ENCODE measurements around the gene MRAP2. TPM values are rescaled to one million over a fixed set of nuclear protein-coding genes. Genes with fewer than 3 reads are reported as not detected.
"Not testable (repeated sequence)": the region's sequence is repeated elsewhere in the genome, so short reads cannot be mapped to it uniquely, and the experiment has no call there.

Gene MRAP2
- polyA plus RNA-seq, 1 donor = 21.4 TPM

GRCh38 chr6:84078335-84078734, 44.8 kb downstream of the MRAP2 start:
- no peak for DNase-seq

DNA sequence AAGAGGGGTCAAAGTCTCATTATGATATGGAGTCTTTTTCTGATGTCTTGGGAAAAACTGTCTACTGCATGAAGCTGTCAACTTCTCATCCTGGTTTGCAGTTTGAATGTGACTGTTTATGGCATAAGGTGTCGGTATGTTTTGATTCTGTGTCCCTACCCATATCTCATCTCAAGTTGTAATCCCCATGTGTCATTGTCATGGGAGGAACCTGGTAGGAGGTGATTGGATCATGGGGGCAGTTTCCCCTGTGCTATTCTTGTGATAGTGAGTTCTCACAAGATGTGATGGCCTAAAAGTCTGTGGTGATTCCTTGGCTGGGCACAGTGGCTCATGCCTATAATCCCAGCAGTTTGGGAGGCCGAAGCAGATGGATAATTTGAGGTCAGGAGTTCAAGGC, 47.6 kb downstream of the MRAP2 start:
- no peak for DNase-seq

- no peak for DNase-seq
These were observed 49.2 kb downstream of the MRAP2 start for GRCh38 chr6:84082689-84083265.

DNA sequence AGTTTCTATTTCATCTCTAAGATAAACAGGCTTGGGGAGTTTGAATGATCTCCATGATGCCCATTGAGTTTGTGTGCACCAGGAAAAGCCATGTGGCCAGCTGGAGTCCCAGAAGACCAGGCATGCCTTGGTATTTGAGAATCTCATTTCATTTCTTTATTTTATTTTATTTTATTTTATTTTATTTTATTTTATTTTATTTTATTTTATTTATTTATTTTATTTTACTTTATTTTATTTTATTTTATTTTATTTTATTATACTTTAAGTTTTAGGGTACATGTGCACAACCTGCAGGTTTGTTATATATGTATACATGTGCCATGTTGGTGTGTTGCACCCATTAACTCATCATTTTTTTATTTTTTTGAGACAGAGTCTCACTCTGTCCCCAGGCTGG, 51.1 kb downstream of the MRAP2 start:
- DNase-seq = not testable (repeated sequence)

GRCh38 chr6:84086056-84086455, 52.5 kb downstream of the MRAP2 start:
- no peak for DNase-seq

DNA sequence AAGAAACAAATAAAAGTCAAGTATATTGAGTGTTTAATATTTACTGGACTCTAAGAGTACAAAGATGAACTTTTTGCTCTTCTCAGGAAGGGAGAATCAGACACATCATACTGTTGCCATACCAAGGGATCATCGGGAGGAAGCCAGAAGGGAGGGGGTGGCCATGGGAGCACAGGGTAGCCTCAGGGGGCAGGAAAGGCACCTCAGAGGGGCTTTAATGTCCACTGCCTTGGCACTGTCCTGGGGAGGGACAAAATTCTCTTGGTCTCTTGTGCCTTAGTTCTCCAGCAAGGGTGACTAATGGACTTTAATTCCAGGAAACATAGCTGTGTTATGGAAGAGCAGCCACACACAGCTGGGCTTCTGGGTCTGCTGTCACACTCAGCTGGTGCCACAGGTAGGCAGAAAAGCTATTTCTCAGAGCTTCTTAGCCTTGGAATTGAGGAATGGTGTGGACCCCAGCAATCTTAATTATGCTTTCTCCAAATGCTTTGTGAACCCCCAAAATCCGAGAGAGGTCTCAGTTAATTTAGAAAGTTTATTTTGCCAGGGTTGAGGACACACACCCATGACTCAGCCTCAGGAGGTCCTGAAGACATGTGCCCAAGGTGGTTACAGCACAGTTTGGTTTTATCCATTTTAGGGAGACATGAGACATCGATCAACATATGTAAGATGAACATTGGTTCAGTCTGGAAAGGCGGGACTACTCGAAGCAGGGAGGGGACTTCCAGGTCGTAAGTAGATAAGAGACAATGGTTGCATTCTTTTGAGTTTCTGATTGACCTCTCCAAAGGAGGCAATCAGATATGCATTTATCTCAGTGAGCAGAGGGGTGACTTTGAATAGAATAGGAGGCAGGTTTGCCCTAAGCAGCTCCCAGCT, 53.2 kb downstream of the MRAP2 start:
- DNase-seq = no peak

GRCh38 chr6:84089081-84089480, 55.5 kb downstream of the MRAP2 start:
- DNase-seq = no peak

DNA sequence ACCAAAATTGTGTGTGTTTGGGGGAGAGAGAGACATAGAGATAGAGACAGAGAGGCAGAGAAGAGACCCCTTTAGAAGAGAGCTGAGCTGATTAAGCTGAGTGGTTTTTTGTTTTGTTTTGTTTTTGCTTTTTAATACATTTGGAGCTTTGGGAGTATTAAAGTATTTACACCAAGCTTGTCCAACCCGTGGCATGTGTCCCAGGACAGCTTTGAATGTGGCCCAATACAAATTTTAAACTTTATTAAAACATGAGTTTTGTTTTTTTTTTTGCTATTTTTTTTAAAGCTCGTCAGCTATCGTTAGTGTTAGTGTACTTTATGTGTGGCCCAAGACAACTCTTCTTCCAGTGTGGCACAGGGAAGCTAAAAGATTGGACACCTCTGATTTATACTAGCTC, 56.0 kb downstream of the MRAP2 start:
- DNase-seq = no peak

DNA sequence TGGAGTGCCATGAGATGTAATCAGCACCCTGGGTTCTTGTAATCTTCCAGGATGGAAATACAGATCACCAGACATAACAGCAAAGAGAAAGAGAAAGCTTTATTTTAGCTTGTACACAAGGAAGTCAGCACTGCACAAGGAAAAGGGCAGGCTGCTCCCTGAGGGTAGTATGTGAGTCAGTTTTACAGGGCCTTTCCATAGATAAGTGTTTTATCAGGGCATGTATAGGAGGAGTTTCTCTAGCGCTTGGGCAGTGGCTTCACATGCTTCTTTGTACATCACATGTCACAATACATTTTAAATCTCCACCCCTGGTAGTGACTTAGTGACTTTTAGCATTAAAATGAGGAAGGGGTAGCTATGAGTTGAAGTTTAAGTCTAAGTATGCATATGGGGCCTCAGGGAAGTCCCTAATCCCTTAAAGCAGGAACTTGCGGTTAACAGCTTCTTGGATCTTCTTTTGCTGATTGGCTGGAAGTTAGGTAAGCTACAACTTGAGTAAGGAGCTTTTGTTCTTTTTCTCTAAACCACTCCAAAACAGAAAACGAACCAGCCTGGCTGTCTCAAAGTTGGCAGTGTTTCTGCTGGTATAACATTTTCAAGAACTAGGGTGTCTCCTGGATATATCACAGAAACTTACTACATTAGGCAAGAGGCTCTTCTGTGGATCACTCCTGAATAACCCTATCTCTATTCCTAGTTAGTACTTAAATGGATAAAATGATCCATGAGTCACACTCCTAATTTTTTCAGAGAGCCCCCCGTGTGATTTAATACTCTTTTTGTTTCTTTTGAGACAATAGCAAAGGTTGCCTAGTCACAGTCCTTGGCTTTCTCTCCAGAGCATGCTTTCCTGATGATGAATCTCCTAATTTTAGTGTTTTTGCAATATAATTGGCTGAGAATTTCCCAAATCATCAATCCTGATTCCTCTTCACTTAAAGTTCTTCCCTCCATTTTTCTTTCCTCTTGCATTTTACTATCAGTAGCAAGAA, 60.2 kb downstream of the MRAP2 start:
- no peak for DNase-seq

GRCh38 chr6:84095156-84095555, 61.6 kb downstream of the MRAP2 start:
- no peak for DNase-seq

DNA sequence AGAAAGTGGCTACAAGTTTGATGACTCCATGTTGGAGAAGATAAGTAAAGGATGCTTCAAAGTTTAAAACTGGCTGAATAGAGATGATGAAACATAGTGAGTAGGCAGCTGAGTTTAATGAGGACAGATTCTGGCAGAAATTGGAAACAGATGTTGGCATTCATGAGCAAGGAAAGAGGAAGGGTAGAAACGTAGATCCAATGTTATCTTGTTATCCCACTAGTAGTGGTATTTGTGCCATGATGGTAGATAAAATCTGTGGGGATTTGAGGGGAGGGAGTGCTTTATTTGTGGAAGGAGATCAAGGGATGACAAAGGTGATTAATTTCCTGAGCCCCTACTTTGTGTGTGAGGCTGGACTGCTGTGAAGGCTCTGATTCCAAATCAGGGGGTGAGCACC, 69.5 kb downstream of the MRAP2 start:
- no peak for DNase-seq

DNA sequence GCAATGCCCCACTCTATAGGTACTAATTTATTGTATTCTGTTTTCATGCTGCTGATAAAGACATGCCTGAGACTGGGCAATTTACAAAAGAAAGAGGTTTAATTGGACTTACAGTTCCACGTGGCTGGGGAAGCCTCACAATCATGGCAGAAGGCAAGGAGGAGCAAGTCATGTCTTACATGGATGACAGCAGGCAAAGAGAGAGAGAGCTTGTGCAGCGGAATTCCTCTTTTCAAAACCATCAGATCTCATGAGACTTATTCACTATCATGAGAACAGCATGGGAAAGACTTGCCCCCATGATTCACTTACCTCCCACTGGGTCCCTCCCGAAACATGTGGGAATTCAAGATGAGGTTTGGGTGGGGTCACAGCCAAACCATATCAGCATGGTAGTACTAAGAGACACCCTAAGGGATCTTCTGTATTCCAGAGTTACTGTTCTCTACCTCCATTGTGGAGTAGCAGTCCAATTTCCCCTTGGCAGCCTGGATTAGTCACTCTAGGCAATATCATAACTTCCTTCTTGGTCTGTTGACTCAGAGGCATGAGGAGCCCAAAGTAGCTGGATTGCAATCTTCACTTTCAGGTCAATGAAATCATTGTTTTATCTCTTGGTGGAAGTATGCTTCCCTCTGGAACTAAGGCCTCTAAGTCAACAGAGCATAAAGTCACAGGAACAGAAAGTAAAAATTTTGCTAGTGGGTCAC, 71.8 kb downstream of the MRAP2 start:
- DNase-seq = not testable (repeated sequence)

DNA sequence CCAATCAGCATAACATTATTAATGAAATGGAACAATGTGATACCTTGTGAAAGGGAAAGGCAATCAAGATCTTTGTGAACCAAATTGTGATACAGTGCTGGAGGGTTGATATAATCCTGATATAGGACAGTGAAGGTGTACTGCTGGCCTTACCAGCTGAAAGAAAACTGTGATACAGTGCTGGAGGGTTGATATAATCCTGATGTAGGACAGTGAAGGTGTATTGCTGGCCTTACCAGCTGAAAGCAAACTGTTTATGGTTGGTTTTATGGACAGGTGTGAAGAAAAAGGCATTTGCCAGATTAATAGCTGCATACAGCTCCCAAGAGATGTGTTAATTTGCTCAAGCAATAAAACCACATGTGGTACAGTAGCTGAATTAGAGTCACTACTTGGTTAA, 73.9 kb downstream of the MRAP2 start:
- no peak for DNase-seq

GRCh38 chr6:84111351-84111750, 77.8 kb downstream of the MRAP2 start:
- not testable (repeated sequence) for DNase-seq

- DNase-seq = not testable (repeated sequence)
These were observed 81.5 kb downstream of the MRAP2 start for GRCh38 chr6:84114933-84115594.

DNA sequence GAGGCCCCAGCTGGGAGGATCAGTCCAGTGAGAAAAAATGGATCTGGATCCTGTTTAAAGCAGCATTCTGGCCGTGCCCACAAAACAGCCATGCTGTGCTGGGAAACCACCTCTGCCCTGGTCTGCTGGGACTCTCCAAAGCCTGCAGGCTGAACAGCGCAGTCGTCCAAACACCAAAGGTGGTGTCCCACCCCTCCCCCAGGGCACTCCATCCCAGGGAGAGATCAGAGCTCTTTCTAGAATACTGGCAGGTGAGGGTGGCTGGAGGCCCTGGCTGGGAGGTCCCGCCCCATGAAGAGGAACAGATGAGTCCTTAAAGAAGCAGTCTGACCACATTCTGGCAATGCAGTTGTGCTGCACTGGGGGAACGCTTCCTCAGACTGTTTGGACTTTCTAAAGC, 84.6 kb downstream of the MRAP2 start:
- DNase-seq = no peak

- DNase-seq = no peak
These were observed 85.7 kb downstream of the MRAP2 start for GRCh38 chr6:84119277-84119676.

- no peak for DNase-seq
These were observed 89.6 kb downstream of the MRAP2 start for GRCh38 chr6:84123186-84123585.

GRCh38 chr6:84129588-84129987, 96.0 kb downstream of the MRAP2 start:
- not testable (repeated sequence) for DNase-seq

DNA sequence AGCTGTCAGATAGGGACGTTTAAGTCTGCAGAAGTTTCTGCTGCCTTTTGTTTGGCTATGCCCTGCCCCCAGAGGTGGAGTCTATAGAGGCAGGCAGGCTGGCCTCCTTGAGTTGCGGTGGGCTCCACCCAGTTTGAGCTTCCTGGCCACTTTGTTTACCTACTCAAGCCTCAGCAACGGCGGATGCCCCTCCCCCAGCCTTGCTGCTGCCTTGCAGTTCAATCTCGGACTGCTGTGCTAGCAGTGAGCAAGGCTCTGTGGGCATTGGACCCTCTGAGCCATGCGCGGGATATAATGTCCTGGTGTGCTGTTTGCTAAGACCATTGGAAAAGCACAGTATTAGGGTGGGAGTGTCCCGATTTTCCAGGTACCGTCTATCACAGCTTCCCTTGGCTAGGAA, 99.8 kb downstream of the MRAP2 start:
- DNase-seq = not testable (repeated sequence)

DNA sequence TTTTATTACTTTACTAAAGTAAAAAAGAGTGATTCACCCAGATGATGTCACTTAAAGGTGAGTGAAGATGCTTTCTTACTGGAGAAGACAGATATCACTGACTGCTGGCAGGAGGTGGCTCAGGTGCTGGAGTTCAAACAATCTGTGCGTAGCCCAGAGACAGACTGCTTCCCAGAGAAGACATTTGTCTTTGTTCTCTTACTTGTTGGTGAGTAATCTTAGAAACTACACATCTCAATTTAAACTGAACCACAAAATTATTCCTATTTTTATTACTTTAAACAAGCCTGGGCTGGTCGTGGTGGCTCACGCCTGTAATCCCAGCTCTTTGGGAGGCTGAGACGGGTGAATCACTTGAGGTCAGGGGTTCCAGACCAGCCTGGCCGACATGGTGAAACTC, 101.7 kb downstream of the MRAP2 start:
- no peak for DNase-seq

Data from hindlimb muscle (tissue), 1 donor.